Esophagus squamous epithelium (tissue), 4 donors: ENCODE results near the gene MAP7D2.

Source experiments
- CTCF ChIP-seq, 6 experiments: fragments of 450-650 bp in 4 of 6; fragments of 200-600 bp in 2 of 6; sonication (generic) in 2 of 6; IDR thresholded peaks; one replicate each; pipeline ENCODE4 v1.5.1; 2016 to 2019; ENCODE audit warnings: antibody characterized with exemption in 6 of 6, mild to moderate bottlenecking in 4 of 6, moderate library complexity in 4 of 6
- POLR2A ChIP-seq, 4 donors: fragments of 450-650 bp; IDR thresholded peaks; one replicate each; pipeline ENCODE4 v1.6.1; 2017; ENCODE audit warnings: antibody characterized with exemption in 4 of 4, mild to moderate bottlenecking in 4 of 4, moderate library complexity in 3 of 4

GRCh38 chrX:20056704-20057103, 60.0 kb downstream of the MAP7D2 start:
- TF ChIP-seq CTCF (IDR thresholded peaks at IDR 0.05) (no peak), POLR2A (IDR thresholded peaks at IDR 0.05) (no peak)
